Adipose tissue (tissue), 3 donors: ENCODE data around the gene SPEG. TPM values are rescaled to one million over a fixed set of nuclear protein-coding genes. Genes with fewer than 3 reads are reported as not detected.

ENCODE experiments used
- H3K27ac ChIP-seq: one replicate; pipeline ENCODE4 v1.5.1; 2013; ENCODE audit warnings: low read depth, low read length
- WGBS, 3 donors: extraction: QIAGEN DNeasy Blood & Tissue Kit; methylation state at CpG; one replicate each; pipeline ENCODE4 v1.1.7; 2013; 5-methylcytosine and 5-hydroxymethylcytosine counted together
- polyA plus RNA-seq, 3 donors: library from polyadenylated mRNA; stranded (reverse); fragments of 200-250 nt; gene quantifications; one replicate each; pipeline ENCODE4 v1.2.3, GENCODE V29; 2013
- donor health status: healthy with polysubstance abuse.
- donor health status: Bipolar disorder and iron deficiency.
- donor health status: healthy.

The SPEG gene
- polyA plus RNA-seq, 3 donors, result 3.4 to 22.5 (median 6.8) TPM

- WGBS, 3 donors, result 6 to 11% (median 9%) methylated on average over 80 to 98 of the region's 98 CpGs
- no peak within 1 kb of the TSS for H3K27ac ChIP-seq
Observed at GRCh38 chr2:219418155-219419011, 16.3 kb upstream of the SPEG start, which contains the start of gene DES. DES (plus strand) TSS chr2:219418377; CDS start chr2:219418463, 86 bp downstream.

GRCh38 chr2:219419012-219419324 is 15.7 kb upstream of the SPEG start:
- 47 to 51% (median 47%) methylated on average over 11 to 12 of the region's 12 CpGs for WGBS, 3 donors
- H3K27ac ChIP-seq, result no peak overlapping the region

- WGBS, 3 donors, result 66 to 92% (median 69%) methylated on average over 8 to 9 of the region's 9 CpGs
- H3K27ac ChIP-seq, result no peak overlapping the region
Observed at GRCh38 chr2:219419331-219420197, 15.1 kb upstream of the SPEG start.

- no peak overlapping the region for H3K27ac ChIP-seq
- 76 to 93% (median 93%) methylated on average over 8 of the region's 8 CpGs for WGBS, 3 donors
Observed at GRCh38 chr2:219420687-219421086, 14.0 kb upstream of the SPEG start.

- 87 to 88% (median 88%) methylated on average over 17 of the region's 17 CpGs for WGBS, 3 donors
- no peak overlapping the region for H3K27ac ChIP-seq
Observed at GRCh38 chr2:219421323-219421722, 13.3 kb upstream of the SPEG start.

GRCh38 chr2:219422952-219423534 is 11.6 kb upstream of the SPEG start:
- 85 to 86% (median 85%) methylated on average over 8 of the region's 8 CpGs for WGBS, 3 donors
- H3K27ac ChIP-seq, result no peak overlapping the region

- 73 to 78% (median 77%) methylated on average over 12 to 14 of the region's 14 CpGs for WGBS, 3 donors
- no peak overlapping the region for H3K27ac ChIP-seq
Observed at GRCh38 chr2:219423652-219424377, 10.8 kb upstream of the SPEG start.

- no peak overlapping the region for H3K27ac ChIP-seq
- 78 to 92% (median 85%) methylated on average over 7 to 8 of the region's 8 CpGs for WGBS, 3 donors
Observed at GRCh38 chr2:219425238-219426067, 9.2 kb upstream of the SPEG start.

- no peak overlapping the region for H3K27ac ChIP-seq
- 67 to 82% (median 77%) methylated on average over 7 of the region's 7 CpGs for WGBS, 3 donors
Observed at GRCh38 chr2:219426068-219426443, 8.6 kb upstream of the SPEG start.

- 68 to 86% (median 82%) methylated on average over 6 to 7 of the region's 7 CpGs for WGBS, 3 donors
- H3K27ac ChIP-seq, result no peak overlapping the region
Observed at GRCh38 chr2:219426534-219427136, 8.0 kb upstream of the SPEG start.

- no peak overlapping the region for H3K27ac ChIP-seq
Observed at GRCh38 chr2:219428469-219428868, 6.2 kb upstream of the SPEG start.

- 91 to 95% (median 92%) methylated on average over 7 of the region's 7 CpGs for WGBS, 3 donors
- no peak overlapping the region for H3K27ac ChIP-seq
Observed at GRCh38 chr2:219429958-219430606, 4.6 kb upstream of the SPEG start.

- WGBS, 3 donors, result 57 to 63% (median 62%) methylated on average over 9 of the region's 9 CpGs
- H3K27ac ChIP-seq, result no peak overlapping the region
Observed at GRCh38 chr2:219430633-219431615, 3.7 kb upstream of the SPEG start.

- 74 to 78% (median 77%) methylated on average over 16 of the region's 16 CpGs for WGBS, 3 donors
- H3K27ac ChIP-seq, result no peak overlapping the region
Observed at GRCh38 chr2:219433666-219434467, 776 bp upstream of the SPEG start.

GRCh38 chr2:219434468-219434717 is 250 bp upstream of the SPEG start:
- H3K27ac ChIP-seq, result no peak overlapping the region
- WGBS, 3 donors, result 45 to 55% (median 53%) methylated on average over 3 to 9 of the region's 9 CpGs
